Posterior vena cava (tissue), 2 donors: Measurements from ENCODE around the gene APOBEC3B. TPM values are rescaled to one million over a fixed set of nuclear protein-coding genes. Genes with fewer than 3 reads are reported as not detected.
"Not testable (repeated sequence)": the region's sequence is repeated elsewhere in the genome, so short reads cannot be mapped to it uniquely, and the experiment has no call there.

Experiments used
- DNase-seq: peaks from one replicate; pipeline ENCODE4 v3.0.0-alpha.2; 2020; ENCODE audit warnings: low spot score
- intact Hi-C, 2 donors: fragments of 100-400 bp; cut with DNase I; formaldehyde crosslinking; loops; one replicate each; pipeline versions ENCODE4 v1.14.1 to v1.14.2; 2022 to 2023
- total RNA-seq, 2 donors: library from RNA; stranded (reverse); fragmentation: NEBNext Ultra II Directional; extraction: Animal tissue kit (Norgen Biotek cat#: 25700); gene quantifications; one replicate each; pipeline ENCODE4 v1.2.1, GENCODE V29; 2021
- donor health status: DM: yes; HTN: yes; CAD: no.
- donor health status: DM: yes; HTN: yes; CAD: no.

Gene APOBEC3B
- total RNA-seq, 2 donors from 2014 or later: 0.14 to 0.56 TPM

DNA sequence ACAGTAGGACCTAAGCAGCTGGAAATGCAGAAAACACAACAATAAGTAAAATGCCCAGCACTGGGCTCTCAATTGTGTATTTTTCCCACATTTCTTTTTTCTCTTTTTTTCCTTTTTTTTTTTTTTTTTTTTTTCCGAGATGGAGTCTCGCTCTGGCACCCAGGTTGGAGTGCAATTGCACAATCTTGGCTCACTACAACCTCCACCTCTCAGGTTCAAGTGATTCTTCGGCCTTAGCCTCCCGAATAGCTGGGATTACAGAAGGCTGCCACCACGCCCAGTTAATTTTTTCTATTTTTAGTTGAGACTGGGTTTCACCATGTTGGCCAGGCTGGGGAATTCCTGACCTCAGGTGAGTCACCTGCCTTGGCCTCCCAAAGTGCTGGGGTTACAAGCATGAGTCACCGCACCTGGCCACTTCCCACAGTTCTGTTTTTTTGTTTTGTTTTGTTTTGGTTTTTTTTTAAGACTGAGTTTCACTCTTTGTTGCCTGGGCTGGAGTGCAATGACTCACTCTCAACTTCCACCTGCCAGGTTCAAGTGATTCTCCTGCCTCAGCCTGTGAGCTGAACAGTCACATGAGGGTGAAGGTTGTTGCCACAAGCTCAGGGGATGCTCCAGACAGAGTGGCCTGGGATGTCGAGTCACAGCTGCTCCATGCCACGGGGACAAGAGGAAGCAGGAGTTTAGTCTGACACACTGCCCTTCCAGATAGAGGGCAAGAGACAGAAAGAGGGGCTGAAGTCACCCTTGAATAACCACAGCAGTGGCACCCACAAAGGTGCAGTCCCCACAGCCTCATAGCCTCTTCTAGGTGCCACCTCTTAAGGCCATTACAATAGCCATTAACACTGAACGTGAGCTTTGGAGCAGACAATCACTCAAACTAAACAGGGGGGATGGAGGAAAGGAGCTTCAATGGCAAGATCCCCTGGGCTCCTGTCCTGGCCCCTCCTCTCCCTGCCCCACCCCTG, 2.9 kb downstream of the APOBEC3B start:
- intact Hi-C loops, DNase-seq: not testable (repeated sequence)

DNA sequence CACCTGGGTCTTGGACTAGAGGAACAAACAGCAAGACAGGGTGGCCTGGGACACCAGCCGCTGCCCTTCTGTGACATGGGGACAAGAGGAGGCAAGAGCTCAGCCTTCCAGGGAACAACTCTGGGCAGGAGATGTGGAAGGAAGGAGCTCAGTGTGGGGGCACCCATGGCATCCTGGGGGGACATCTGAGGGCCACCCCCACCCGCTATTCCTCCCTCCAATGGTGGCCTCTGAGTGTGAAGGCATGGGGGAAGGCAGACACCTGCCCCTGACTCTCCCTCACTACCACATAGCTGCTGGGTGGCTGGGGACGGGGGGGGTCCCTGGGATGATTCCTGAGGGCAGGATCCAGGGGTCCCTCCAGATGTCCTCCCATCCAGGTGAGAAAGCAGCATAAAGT, 4.5 kb downstream of the APOBEC3B start:
- intact Hi-C loops: no loop called here
- DNase-seq: no peak

DNA sequence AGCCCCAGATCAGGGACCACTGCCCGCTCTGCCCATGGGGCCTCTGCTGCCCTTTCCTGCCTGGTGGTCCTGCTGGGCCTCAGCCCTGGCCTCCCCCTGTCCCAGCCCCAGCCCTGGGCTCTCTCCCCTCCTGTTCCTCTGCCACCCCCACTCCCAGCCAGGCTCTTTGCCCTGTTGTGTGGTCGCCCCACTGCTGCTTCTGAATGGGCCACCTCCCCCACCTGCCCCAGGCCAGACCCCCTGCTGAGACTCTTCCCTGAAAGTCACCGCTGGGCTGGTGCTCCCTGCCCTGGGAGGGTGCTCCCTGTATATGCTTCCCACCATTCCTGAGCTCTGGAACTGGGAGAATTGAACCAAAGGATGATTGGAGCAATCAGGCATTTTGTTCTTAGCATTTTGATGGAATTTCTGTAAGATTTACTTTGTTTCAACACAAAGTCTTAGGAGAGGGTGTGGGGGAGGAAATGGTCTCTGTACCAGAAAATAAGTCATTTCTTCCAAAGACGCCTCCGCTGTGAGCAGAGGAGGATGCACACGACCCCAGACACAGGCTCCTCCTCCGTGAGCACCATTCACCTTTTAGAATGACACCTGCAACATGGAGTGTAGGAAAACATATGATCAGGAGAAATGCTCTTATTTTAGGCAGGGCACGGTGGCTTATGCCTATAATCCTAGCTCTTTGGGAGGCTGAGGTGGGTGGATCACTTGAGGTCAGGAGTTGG, 5.2 kb downstream of the APOBEC3B start:
- DNase-seq: no peak
- intact Hi-C loops: no loop called here

DNA sequence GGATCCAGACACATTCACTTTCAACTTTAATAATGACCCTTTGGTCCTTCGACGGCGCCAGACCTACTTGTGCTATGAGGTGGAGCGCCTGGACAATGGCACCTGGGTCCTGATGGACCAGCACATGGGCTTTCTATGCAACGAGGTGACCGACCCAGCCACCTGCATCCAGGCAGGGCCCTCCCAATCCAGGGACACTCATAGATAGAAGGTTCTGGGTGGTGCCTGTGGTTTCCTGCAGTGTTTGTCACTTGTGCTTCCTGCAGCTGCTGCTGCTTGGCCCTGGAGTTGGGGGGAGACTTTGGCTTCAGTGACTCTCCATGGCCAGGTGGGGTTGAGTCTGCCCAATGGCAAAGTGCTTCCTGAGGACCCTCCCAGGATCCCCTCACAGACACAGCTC, 7.3 kb downstream of the APOBEC3B start:
- intact Hi-C loops: no loop called here
- DNase-seq: no peak

DNA sequence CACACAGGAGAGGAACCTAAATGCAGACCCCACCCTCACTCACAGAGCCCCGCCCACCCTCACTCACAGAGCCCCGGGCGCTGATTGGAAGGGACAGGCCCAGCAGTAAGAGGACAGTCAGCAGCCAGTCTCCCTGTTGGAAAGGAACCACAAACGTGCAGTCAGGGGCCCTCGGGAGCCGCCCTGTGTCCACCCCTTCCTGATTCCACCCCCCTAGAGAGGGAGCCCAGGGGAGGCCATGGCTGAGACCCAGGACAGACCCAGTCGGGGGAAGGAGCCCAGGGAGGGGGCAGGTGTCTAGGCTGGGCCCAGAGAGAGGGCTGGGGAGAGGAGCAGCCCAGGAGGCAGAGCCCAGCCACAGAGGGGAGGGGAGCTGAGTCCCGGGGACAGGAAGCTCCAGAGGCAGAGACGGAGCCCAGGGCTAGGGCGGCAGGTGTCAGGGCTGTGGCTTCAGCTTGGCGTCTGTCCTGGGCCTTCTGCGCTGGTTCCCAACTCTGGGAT, 10.8 kb downstream of the APOBEC3B start:
- DNase-seq: not testable (repeated sequence)
- intact Hi-C loops: loop anchor here in 1 of 2 donors (10.0 kb wide), 1 partner anchor 218 kb away; no protein-coding TSS in a partner anchor

DNA sequence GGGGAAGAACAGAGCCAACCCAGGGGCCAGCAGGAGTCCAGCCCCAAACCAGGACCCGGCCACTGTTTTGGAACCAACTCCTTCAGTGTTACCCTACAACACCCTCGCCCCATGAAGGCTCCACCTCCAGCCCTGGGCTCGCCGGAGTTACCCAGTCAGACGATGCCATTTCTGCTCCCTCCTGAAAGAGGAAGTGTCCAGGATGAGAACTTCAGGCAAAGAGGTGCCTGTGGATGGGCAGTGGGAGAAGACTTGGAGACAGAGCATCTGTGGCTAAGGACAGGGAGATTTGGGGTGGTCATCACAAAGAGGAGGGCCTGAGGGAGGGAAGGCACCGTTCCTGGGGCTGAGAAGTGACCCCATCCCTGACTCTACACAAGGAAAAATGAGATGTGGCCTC, 14.0 kb downstream of the APOBEC3B start:
- intact Hi-C loops: loop anchor here in 1 of 2 donors (2.0 to 10.0 kb wide), 2 partner anchors 27 to 221 kb away; no protein-coding TSS in a partner anchor
- no peak for DNase-seq

DNA sequence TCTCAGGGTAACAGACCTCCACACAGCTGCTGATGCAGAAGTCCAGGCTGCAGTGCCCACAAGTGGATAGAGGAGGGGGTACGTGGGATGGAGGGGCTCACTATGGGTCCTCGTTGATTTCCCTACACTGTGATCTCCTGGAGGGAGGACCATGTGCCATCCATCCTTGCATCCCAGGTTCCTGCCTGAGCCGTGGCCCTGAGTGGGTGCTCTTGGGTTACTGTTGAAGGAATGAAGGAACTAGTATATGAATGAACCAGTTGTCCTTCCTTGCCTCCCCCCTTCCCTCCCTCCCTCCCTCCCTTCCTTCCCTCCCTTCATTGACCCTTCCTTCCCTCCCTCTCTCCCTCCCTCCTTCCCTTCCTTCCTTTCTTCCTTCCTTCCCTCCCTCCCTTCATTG, 15.4 kb downstream of the APOBEC3B start:
- DNase-seq: no peak
- intact Hi-C loops: loop anchor here in 1 of 2 donors (2.0 to 10.0 kb wide), 2 partner anchors 29 to 223 kb away; no protein-coding TSS in a partner anchor

DNA sequence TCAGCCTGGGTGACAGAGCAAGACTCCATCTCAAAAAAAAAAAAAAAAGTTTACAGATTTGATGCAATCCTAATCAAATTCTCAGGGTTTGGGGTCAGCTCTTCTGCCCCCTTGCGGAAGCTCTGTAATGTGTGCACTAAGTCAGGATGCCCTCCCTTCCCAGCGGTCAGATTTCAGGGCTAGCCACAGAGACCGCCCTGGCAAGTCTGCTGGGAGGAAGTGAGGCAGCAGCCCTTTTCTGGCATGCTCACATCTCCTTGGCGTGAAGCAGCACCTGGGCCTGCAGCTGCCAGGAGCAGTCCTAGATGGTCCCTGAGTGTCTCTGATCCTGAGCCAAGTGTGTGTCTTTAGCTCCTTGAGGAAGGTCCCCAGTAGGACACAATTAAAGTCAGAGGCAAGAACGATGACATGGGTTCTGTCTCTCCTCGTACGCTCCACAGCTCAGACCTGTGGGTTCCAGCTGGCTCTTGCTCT, 21.1 kb downstream of the APOBEC3B start:
- peak; percentile 90 for DNase-seq
- intact Hi-C loops: loop anchor here in 1 of 2 donors (5.0 to 10.0 kb wide), 3 partner anchors 122 to 236 kb away; no protein-coding TSS in a partner anchor

DNA sequence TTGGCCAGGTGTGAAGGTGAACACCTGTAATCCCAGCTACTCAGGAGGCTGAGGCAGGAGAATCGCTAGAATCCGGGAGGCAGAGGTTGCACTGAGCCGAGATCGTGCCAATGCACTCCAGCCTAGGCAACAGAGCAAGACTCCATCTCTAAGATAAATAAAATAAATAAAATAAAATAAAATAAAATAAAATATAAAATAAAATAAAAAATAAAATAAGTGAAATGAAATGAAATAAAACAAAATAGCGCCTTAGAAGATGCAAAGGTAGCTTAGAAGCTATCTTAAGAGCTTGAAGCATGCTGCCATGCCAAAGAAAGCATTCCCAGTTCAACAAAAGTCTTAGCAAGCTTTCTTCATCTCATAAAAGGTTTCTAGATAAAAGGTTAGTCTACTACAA, 25.0 kb downstream of the APOBEC3B start:
- intact Hi-C loops: loop anchor here in 1 of 2 donors (10.0 kb wide), 1 partner anchor 118 kb away; no protein-coding TSS in a partner anchor
- no peak for DNase-seq

DNA sequence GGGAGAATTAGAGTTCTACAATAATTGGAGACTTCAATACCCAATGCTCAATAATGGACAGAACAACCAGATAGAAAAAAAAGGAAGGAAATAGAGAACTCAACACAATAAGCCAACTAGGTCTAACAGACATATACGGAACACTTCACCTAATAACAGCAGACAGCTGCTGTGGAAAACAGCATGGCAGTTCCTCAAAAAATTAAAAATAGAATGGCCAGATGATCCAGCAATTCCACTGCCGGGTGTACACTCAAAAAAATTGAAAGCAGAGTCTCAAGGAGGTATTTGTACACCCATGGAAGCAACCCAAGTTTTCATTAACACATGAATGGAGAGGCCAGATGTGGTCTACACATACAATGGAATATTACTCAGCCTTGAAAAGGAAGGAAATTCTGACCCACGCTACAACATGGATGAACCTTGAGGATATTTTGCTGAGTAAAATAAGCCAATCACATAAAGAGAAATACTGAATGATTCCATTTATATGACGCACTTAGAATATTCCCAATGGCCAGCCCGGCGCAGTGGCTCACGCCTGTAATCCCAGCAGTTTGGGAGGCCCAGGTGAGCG, 26.2 kb downstream of the APOBEC3B start:
- not testable (repeated sequence) for DNase-seq
- intact Hi-C loops: loop anchor here in 1 of 2 donors (10.0 kb wide), 1 partner anchor 116 kb away; no protein-coding TSS in a partner anchor

DNA sequence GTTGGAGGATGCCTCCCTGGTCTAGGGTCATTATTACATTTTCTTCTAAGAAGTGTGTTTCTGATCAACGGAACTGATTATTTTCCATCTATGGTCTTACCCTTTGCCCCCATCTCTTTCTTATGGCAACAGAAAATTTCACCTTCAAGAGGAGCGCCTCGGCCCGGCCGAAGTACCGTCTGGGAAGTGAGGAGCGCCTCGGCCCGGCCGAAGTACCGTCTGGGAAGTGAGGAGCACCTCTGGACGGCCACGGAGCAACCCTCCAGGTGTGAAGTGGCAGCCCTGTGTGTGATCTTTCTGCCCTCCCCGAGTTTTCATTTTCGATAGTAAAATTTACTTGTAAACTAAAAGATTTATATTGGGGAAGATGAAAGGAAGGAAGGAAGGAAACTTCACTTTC, 28.8 kb downstream of the APOBEC3B start:
- DNase-seq: no peak
- intact Hi-C loops: loop anchor here in 1 of 2 donors (5.0 kb wide), 1 partner anchor 106 kb away; no protein-coding TSS in a partner anchor

DNA sequence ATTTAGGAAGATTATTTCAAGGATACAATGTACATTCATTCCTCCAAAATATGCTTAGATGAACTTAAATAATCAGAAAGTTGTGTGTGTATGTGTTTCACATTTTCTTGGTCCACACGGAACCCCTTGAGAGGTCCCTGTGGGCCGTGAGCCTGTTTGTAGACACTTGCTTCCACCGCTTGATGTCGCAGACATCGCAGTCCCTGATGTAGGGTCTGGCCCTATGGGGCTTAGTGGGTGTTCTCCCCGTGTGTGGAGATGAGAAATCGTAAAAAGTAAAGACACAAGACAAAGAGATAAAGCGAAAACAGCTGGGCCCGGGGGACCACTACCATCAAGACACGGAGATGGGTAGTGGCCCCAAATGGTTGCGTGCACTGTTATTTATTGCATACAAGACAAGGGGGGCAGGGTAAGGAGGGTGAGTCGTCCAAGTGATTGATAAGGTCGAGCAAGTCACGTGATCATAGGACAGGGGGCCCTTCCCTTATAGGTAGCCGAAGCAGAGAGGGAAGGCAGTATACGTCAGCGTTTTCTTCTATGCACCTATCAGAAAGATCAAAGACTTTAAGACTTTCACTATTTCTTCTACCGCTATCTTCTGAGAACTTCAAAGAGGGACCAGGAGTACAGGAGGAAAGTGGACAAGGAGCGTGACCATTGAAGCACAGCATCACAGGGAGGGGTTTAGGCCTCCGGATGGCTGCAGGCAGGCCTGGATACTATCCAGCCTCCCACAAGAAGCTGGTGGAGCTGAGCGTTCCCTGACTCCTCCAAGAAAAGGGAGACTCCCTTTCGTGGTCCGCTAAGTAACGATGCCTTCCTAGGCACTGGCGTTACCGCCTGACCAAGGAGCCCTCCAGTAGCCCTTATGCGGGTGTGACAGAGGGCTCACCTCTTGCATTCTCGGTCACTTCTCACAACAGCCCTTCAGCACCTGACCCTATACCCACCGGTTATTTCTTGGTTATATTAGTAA, 30.7 kb downstream of the APOBEC3B start:
- intact Hi-C loops: loop anchor here in 1 of 2 donors (5.0 kb wide), 1 partner anchor 104 kb away; no protein-coding TSS in a partner anchor
- no peak for DNase-seq

DNA sequence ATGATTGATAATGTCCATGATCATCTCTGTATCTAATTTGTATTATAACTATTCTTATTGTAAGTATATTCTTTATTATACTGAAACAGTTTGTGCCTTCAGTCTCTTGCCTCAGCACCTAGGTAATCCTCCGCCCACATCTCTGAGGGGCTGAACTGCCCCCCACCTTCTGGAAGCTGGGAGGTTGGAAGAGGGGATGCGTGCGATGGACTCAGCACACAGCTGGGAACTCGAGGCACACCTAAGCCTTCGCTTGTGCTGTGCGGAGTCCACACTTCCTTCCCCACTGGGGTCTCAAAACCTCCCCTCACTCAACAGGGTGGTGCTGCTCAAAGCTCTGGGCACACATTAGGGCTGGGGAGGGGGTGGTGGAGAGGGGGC, 31.4 kb downstream of the APOBEC3B start:
- DNase-seq: not testable (repeated sequence)
- intact Hi-C loops: loop anchor here in 1 of 2 donors (5.0 kb wide), 1 partner anchor 104 kb away; no protein-coding TSS in a partner anchor

DNA sequence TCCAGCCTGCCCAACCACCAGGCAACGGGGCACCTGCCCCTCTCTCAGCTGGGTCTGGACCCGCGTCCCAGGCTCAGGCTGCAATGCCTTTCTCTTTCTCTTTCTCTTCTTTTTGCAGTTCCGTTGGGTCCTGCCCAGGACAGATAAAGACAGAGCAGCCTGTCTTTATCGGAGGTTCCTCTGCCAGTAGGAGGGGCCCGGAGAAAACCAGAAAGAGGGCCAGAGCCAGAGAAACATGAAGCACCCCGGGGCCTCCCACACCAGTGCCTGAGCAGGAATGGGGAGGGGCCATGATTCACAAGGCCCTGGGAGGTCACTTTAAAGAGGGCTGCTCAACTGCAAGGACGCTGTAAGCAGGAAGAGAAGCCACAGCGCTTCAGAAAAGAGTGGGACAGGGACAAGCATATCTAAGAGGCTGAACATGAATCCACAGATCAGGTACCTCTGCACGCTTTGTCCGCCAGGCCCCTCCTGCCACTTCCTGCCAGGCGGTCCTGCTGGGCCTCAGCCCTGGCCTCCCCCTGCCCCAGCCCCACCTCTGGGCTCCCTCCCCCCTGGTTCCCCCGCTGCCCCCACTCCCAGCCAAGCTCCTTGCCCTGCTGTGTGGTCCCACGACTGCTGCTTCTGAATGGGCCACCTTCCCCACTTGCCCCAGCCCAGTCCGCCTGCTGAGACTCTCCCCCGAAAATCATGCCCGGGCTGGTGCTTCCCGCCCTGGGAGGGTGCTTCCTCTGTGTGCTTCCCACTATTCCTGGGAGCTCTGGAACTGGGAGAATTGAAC, 32.0 kb downstream of the APOBEC3B start, which contains the start of gene APOBEC3C:
APOBEC3C (plus strand) TSS at position 316 of the 781 bp plus-strand sequence; CDS start at position 422, 106 bp downstream.
- peak; percentile 92 for DNase-seq
- intact Hi-C loops: loop anchor here in 1 of 2 donors (5.0 kb wide), 1 partner anchor 103 kb away; no protein-coding TSS in a partner anchor

DNA sequence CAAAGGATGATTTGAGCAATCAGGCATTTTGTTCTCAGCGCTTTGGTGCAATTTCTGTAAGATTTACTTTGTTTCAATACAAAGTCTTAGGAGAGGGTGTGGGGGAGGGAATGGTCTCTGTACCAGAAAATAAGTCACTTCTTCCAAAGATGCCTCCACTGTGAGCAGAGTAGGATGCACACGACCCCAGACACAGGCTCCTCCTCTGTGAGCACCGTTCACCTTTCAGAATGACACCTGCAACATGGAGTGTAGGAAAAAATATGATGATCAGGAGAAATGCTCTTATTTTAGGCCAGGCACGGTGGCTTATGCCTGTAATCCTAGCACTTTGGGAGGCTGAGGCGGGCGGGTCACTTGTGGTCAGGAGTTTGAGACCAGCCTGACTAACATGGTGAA, 32.6 kb downstream of the APOBEC3B start:
- intact Hi-C loops: loop anchor here in 1 of 2 donors (5.0 kb wide), 1 partner anchor 103 kb away; no protein-coding TSS in a partner anchor
- DNase-seq: not testable (repeated sequence)

DNA sequence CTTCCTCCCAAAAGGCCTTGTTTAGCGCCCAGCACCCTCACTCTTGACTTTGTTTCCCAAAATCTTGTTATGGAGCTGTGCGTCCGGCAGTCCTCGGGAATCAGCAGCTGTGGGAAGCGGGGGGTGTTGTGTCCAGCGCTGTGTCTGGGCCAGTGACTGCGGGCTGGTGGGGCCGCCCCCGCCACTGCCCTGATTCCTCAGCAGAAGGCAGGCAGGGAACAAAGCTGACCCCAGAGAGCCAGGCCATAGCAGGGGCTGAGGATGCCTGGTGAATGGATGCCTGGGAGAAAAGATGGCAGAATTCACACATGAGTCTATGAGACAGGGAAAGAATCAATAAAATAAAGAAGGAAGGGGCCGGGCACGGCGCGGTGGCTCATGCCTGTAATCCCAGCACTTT, 34.4 kb downstream of the APOBEC3B start:
- no peak for DNase-seq
- intact Hi-C loops: no loop called here
